ENCODE measurements around the gene FAM50A.

Gene FAM50A

GRCh38 chrX:154402622-154403127 lies 41.3 kb upstream of the FAM50A start:
- ChIA-PET POLR2A (interaction anchor here (1.2 to 6.5 kb wide), 3 partner anchors 8 to 55 kb away, joined by 3 to 57 read pairs (median 4); partner anchors contain the start of genes DNASE1L1, PLXNA3 and TAFAZZIN), CTCF (interaction anchor here (1.1 kb wide), 1 partner anchor 29 kb away, joined by 3 read pairs; the partner anchor contains the start of gene FLNA)
- Histone ChIP-seq H3K36me3 (ENCODE audit: control insufficient read depth in 2 of 2, insufficient read depth in 1 of 2, low read length in 2 of 2) (peaks cover 0 to 44% of the 10 kb centered on the region in 2 experiments; a peak in 1 of 3 replicates), H3K27ac (ENCODE audit: extremely low read depth, low read depth, low read length) (no peak overlapping the region), H3K4me1 (ENCODE audit: control insufficient read depth, insufficient read depth, low read length) (no peaks in the 10 kb centered on the region), H3K4me3 (ENCODE audit: low read depth, low read length) (no peak overlapping the region), H3K9me3 (ENCODE audit: control insufficient read depth, insufficient read depth, low read depth, low read length) (no peaks in the 10 kb centered on the region)
- TF ChIP-seq ZNF600 (tag by site-specific recombination; IDR thresholded peaks at IDR 0.05) (peak; percentile 36; the same call in 1 of the 2 replicates), ZNF473 (tag by site-specific recombination; IDR thresholded peaks at IDR 0.05) (no peak), HOXA7 (CRISPR knock-in tag; IDR thresholded peaks at IDR 0.05; ENCODE audit: borderline replicate concordance) (no peak)
- TF ChIP-seq, protein P1, sequence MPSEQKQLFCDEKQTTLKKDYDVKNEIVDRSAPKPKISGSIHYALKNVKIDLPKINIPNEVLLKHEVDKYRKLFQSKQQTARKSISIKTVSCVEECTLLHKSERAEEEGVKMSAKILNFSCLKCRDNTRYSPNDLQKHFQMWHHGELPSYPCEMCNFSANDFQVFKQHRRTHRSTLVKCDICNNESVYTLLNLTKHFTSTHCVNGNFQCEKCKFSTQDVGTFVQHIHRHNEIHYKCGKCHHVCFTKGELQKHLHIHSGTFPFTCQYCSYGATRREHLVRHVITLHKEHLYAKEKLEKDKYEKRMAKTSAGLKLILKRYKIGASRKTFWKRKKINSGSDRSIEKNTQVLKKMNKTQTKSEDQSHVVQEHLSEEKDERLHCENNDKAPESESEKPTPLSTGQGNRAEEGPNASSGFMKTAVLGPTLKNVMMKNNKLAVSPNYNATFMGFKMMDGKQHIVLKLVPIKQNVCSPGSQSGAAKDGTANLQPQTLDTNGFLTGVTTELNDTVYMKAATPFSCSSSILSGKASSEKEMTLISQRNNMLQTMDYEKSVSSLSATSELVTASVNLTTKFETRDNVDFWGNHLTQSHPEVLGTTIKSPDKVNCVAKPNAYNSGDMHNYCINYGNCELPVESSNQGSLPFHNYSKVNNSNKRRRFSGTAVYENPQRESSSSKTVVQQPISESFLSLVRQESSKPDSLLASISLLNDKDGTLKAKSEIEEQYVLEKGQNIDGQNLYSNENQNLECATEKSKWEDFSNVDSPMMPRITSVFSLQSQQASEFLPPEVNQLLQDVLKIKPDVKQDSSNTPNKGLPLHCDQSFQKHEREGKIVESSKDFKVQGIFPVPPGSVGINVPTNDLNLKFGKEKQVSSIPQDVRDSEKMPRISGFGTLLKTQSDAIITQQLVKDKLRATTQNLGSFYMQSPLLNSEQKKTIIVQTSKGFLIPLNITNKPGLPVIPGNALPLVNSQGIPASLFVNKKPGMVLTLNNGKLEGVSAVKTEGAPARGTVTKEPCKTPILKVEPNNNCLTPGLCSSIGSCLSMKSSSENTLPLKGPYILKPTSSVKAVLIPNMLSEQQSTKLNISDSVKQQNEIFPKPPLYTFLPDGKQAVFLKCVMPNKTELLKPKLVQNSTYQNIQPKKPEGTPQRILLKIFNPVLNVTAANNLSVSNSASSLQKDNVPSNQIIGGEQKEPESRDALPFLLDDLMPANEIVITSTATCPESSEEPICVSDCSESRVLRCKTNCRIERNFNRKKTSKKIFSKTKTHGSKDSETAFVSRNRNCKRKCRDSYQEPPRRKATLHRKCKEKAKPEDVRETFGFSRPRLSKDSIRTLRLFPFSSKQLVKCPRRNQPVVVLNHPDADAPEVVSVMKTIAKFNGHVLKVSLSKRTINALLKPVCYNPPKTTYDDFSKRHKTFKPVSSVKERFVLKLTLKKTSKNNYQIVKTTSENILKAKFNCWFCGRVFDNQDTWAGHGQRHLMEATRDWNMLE (tag by site-specific recombination; conservative IDR thresholded peaks at IDR 0.05; ENCODE audit: low read depth), result no peak

DNA sequence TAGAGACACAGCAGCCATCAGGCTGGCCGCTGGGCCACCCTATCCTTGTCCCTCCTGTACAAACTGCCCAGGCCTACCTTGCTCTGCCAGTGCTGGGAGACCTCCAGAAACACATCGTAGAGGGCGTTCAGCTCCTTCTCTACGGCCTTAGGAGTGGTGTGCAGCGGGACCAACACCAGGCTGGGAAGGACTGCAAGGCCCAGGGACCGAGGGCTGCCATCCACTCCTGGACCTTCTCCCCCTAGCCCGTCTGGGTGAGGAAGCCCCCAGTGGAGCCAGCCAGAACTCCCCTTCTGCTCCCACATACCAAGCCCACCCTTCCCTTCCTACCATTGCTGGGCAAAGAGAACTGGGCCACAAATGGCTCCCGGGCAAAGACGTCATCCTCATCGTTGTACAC lies 40.7 kb upstream of the FAM50A start:
- Histone ChIP-seq H3K9me3 (ENCODE audit: control insufficient read depth, insufficient read depth, low read depth, low read length) (no peaks in the 10 kb centered on the region), H3K4me3 (ENCODE audit: low read depth, low read length) (no peak overlapping the region), H3K36me3 (ENCODE audit: control insufficient read depth in 2 of 2, insufficient read depth in 1 of 2, low read length in 2 of 2) (peaks cover 0 to 44% of the 10 kb centered on the region in 2 experiments; a peak in 1 of 3 replicates), H3K27ac (ENCODE audit: extremely low read depth, low read depth, low read length) (no peak overlapping the region), H3K4me1 (ENCODE audit: control insufficient read depth, insufficient read depth, low read length) (no peaks in the 10 kb centered on the region)
- ChIA-PET POLR2A (interaction anchor here (0.7 to 6.5 kb wide), 4 partner anchors 7 to 131 kb away, joined by 3 to 57 read pairs (median 4); partner anchors contain the start of genes DNASE1L1, PLXNA3 and TAFAZZIN), CTCF (interaction anchor here (1.1 kb wide), 1 partner anchor 29 kb away, joined by 3 read pairs; the partner anchor contains the start of gene FLNA)
- TF ChIP-seq ZNF223 (tag by site-specific recombination; IDR thresholded peaks at IDR 0.05) (no peak), ZNF664 (tag by site-specific recombination; IDR thresholded peaks at IDR 0.05) (no peak), ZNF169 (tag by site-specific recombination; IDR thresholded peaks at IDR 0.05) (no peak)
- TF ChIP-seq, protein P2, sequence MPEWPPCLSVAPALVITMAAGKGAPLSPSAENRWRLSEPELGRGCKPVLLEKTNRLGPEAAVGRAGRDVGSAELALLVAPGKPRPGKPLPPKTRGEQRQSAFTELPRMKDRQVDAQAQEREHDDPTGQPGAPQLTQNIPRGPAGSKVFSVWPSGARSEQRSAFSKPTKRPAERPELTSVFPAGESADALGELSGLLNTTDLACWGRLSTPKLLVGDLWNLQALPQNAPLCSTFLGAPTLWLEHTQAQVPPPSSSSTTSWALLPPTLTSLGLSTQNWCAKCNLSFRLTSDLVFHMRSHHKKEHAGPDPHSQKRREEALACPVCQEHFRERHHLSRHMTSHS (tag by site-specific recombination; IDR thresholded peaks at IDR 0.05), result no peak
- TF ChIP-seq, protein P3, sequence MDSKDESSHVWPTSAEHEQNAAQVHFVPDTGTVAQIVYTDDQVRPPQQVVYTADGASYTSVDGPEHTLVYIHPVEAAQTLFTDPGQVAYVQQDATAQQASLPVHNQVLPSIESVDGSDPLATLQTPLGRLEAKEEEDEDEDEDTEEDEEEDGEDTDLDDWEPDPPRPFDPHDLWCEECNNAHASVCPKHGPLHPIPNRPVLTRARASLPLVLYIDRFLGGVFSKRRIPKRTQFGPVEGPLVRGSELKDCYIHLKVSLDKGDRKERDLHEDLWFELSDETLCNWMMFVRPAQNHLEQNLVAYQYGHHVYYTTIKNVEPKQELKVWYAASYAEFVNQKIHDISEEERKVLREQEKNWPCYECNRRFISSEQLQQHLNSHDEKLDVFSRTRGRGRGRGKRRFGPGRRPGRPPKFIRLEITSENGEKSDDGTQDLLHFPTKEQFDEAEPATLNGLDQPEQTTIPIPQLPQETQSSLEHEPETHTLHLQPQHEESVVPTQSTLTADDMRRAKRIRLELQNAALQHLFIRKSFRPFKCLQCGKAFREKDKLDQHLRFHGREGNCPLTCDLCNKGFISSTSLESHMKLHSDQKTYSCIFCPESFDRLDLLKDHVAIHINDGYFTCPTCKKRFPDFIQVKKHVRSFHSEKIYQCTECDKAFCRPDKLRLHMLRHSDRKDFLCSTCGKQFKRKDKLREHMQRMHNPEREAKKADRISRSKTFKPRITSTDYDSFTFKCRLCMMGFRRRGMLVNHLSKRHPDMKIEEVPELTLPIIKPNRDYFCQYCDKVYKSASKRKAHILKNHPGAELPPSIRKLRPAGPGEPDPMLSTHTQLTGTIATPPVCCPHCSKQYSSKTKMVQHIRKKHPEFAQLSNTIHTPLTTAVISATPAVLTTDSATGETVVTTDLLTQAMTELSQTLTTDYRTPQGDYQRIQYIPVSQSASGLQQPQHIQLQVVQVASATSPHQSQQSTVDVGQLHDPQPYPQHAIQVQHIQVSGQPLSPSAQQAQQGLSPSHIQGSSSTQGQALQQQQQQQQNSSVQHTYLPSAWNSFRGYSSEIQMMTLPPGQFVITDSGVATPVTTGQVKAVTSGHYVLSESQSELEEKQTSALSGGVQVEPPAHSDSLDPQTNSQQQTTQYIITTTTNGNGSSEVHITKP (tag by site-specific recombination; IDR thresholded peaks at IDR 0.05), result no peak

- POLR2A ChIA-PET, result interaction anchor here (0.7 to 6.5 kb wide), 2 partner anchors 7 to 131 kb away, joined by 3 to 57 read pairs; partner anchors contain the start of genes DNASE1L1 and TAFAZZIN
- H3K9me3 ChIP-seq (ENCODE audit: control insufficient read depth, insufficient read depth, low read depth, low read length), result no peaks in the 10 kb centered on the region
- no peaks in the 10 kb centered on the region; the same call in 1 of the 2 replicates for H3K4me1 ChIP-seq (ENCODE audit: control insufficient read depth, insufficient read depth, low read length)
- H3K36me3 ChIP-seq (ENCODE audit: control insufficient read depth in 2 of 2, insufficient read depth in 1 of 2, low read length in 2 of 2), result peaks cover 0 to 47% of the 10 kb centered on the region in 2 experiments; a peak in 1 of 3 replicates
- no peak overlapping the region for H3K27ac ChIP-seq (ENCODE audit: extremely low read depth, low read depth, low read length)
- TF ChIP-seq ZNF549 (tag by site-specific recombination; IDR thresholded peaks at IDR 0.05), result no peak
- TF ChIP-seq, protein P4, sequence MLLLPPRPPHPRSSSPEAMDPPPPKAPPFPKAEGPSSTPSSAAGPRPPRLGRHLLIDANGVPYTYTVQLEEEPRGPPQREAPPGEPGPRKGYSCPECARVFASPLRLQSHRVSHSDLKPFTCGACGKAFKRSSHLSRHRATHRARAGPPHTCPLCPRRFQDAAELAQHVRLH (tag by site-specific recombination; IDR thresholded peaks at IDR 0.05), result peak; percentile 64; the same call in 1 of the 2 replicates
- TF ChIP-seq ZBTB17 (tag by site-specific recombination; IDR thresholded peaks at IDR 0.05), result peak; percentile 56; the same call in 1 of the 2 replicates
- TF ChIP-seq ZNF146 (tag by site-specific recombination; IDR thresholded peaks at IDR 0.05), result peak; percentile 98
- CTCF ChIA-PET, result no interaction called here
- no peak overlapping the region for H3K4me3 ChIP-seq (ENCODE audit: low read depth, low read length)
Measured at GRCh38 chrX:154403858-154404257, 40.1 kb upstream of the FAM50A start.
